ENCODE data around the gene NTHL1. TPM values are rescaled to one million over a fixed set of nuclear protein-coding genes. Genes with fewer than 3 reads are reported as not detected.

Gene NTHL1
- total and polyA plus RNA-seq, 9 of the 15 experiments (the other 6 are each of a cell fraction or from before 2014, with no cell fraction given) = 1.1 to 58.8 (median 17.6) TPM

GRCh38 chr16:2003827-2004641, 43.6 kb downstream of the NTHL1 start (continued):
- TF ChIP-seq, protein P1, sequence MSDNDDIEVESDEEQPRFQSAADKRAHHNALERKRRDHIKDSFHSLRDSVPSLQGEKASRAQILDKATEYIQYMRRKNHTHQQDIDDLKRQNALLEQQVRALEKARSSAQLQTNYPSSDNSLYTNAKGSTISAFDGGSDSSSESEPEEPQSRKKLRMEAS (CRISPR knock-in tag; IDR thresholded peaks at IDR 0.05) = peak; percentile 85
- TF ChIP-seq, protein P2, sequence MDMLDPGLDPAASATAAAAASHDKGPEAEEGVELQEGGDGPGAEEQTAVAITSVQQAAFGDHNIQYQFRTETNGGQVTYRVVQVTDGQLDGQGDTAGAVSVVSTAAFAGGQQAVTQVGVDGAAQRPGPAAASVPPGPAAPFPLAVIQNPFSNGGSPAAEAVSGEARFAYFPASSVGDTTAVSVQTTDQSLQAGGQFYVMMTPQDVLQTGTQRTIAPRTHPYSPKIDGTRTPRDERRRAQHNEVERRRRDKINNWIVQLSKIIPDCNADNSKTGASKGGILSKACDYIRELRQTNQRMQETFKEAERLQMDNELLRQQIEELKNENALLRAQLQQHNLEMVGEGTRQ (CRISPR knock-in tag; IDR thresholded peaks at IDR 0.05) = peak; percentile 42; the same call in 1 of the 2 replicates
- TF ChIP-seq NFIX (CRISPR knock-in tag; IDR thresholded peaks at IDR 0.05; ENCODE audit: low read depth) (no peak), NRF1 (conservative IDR thresholded peaks at IDR 0.05 in 1 of 2, IDR thresholded peaks at IDR 0.05 in 1 of 2) (peak in 1 of 2 experiments; percentile 27; a peak in 2 of 4 replicates), ZBTB43 (CRISPR knock-in tag; IDR thresholded peaks at IDR 0.05) (0 out of 2 replicates have a peak, but pooled peaks have one; percentile 21), SETDB1 (IDR thresholded peaks at IDR 0.05; ENCODE audit: low read length) (no peak), ETV5 (CRISPR knock-in tag; IDR thresholded peaks at IDR 0.05; ENCODE audit: low read depth) (no peak; the same call in 1 of the 2 replicates), ZNF280A (IDR thresholded peaks at IDR 0.05; ENCODE audit: low read depth, partially characterized antibody) (no peak), RCOR1 (IDR thresholded peaks at IDR 0.05; ENCODE audit: borderline replicate concordance in 1 of 2, low read depth in 2 of 2, low read length in 2 of 2) (peak in 1 of 2 experiments; percentile 65; a peak in 2 of 4 replicates), ADNP (tag; IDR thresholded peaks at IDR 0.05) (no peak), MYNN (IDR thresholded peaks at IDR 0.05) (peak; percentile 66), MYNN (CRISPR knock-in tag; IDR thresholded peaks at IDR 0.05) (no peak), ZNF239 (CRISPR knock-in tag; IDR thresholded peaks at IDR 0.05) (no peak), SOX6 (IDR thresholded peaks at IDR 0.05) (peak; percentile 60; the same call in 1 of the 2 replicates), COPS2 (conservative IDR thresholded peaks at IDR 0.05) (no peak), SIN3B (IDR thresholded peaks at IDR 0.05; ENCODE audit: low read depth) (no peak)
- TF ChIP-seq, protein P3, sequence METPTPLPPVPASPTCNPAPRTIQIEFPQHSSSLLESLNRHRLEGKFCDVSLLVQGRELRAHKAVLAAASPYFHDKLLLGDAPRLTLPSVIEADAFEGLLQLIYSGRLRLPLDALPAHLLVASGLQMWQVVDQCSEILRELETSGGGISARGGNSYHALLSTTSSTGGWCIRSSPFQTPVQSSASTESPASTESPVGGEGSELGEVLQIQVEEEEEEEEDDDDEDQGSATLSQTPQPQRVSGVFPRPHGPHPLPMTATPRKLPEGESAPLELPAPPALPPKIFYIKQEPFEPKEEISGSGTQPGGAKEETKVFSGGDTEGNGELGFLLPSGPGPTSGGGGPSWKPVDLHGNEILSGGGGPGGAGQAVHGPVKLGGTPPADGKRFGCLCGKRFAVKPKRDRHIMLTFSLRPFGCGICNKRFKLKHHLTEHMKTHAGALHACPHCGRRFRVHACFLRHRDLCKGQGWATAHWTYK (CRISPR knock-in tag; IDR thresholded peaks at IDR 0.05) = no peak
- TF ChIP-seq, protein P4, sequence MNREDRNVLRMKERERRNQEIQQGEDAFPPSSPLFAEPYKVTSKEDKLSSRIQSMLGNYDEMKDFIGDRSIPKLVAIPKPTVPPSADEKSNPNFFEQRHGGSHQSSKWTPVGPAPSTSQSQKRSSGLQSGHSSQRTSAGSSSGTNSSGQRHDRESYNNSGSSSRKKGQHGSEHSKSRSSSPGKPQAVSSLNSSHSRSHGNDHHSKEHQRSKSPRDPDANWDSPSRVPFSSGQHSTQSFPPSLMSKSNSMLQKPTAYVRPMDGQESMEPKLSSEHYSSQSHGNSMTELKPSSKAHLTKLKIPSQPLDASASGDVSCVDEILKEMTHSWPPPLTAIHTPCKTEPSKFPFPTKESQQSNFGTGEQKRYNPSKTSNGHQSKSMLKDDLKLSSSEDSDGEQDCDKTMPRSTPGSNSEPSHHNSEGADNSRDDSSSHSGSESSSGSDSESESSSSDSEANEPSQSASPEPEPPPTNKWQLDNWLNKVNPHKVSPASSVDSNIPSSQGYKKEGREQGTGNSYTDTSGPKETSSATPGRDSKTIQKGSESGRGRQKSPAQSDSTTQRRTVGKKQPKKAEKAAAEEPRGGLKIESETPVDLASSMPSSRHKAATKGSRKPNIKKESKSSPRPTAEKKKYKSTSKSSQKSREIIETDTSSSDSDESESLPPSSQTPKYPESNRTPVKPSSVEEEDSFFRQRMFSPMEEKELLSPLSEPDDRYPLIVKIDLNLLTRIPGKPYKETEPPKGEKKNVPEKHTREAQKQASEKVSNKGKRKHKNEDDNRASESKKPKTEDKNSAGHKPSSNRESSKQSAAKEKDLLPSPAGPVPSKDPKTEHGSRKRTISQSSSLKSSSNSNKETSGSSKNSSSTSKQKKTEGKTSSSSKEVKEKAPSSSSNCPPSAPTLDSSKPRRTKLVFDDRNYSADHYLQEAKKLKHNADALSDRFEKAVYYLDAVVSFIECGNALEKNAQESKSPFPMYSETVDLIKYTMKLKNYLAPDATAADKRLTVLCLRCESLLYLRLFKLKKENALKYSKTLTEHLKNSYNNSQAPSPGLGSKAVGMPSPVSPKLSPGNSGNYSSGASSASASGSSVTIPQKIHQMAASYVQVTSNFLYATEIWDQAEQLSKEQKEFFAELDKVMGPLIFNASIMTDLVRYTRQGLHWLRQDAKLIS (CRISPR knock-in tag; IDR thresholded peaks at IDR 0.05) = no peak

All from K562 (cell line).